GM12873 (cell line): ENCODE measurements around the gene OFD1.

Experiments
- TF ChIP-seq, protein P1 (sequence below): IDR thresholded peaks from 2 replicates; pipeline ENCODE4 v1.5.1; 2012; ENCODE audit warnings: low read depth, mild to moderate bottlenecking, moderate library complexity, low read length, control low read depth; ENCODE audit not compliant: insufficient read depth; ENCODE audit errors: missing control alignments

OFD1 gene

DNA sequence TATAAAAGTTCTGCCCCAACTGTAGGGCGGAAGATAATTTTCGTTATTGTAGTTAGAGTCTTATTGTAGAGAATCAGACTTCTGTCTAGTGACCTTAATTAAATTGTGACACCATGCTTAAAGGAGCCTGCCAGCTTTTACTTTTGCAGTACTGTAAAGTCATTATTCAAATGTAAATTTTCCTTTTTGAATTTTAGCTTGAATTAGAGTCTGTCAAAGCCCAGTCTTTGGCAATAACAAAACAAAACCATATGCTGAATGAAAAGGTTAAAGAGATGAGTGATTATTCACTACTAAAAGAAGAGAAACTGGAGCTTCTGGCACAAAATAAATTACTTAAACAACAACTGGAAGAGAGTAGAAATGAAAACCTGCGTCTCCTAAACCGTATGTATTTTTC, 21.8 kb downstream of the OFD1 start:
- TF ChIP-seq, protein P1, sequence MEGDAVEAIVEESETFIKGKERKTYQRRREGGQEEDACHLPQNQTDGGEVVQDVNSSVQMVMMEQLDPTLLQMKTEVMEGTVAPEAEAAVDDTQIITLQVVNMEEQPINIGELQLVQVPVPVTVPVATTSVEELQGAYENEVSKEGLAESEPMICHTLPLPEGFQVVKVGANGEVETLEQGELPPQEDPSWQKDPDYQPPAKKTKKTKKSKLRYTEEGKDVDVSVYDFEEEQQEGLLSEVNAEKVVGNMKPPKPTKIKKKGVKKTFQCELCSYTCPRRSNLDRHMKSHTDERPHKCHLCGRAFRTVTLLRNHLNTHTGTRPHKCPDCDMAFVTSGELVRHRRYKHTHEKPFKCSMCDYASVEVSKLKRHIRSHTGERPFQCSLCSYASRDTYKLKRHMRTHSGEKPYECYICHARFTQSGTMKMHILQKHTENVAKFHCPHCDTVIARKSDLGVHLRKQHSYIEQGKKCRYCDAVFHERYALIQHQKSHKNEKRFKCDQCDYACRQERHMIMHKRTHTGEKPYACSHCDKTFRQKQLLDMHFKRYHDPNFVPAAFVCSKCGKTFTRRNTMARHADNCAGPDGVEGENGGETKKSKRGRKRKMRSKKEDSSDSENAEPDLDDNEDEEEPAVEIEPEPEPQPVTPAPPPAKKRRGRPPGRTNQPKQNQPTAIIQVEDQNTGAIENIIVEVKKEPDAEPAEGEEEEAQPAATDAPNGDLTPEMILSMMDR, result no peak

DNA sequence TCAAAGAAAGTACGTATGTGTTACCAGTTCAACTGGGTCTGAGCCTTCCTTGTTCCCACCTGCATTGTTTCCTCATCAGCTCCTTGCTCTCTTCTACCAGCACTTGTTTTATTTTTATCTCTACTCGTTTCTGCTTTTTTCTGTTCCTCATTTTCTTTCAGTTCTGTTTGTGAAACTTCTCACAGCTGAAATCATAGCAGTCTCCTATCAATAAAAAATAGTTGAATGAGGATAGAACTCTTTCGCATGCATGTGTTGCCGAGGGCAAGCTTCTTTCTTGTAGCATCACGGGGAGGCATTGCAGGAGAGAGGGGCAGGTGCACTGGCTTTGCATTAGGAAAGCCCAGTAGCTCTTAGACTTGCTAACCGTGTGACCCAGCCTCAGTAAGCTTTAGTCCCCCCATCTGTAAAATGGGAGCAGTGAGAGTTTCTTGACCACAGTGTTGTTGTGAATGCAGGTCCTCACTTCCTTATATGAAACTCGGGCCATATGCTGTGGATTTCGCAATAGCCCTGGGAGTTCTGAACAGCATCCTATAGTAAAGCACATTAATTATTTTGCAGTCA, 24.7 kb downstream of the OFD1 start:
- TF ChIP-seq, protein P1, result no peak

DNA sequence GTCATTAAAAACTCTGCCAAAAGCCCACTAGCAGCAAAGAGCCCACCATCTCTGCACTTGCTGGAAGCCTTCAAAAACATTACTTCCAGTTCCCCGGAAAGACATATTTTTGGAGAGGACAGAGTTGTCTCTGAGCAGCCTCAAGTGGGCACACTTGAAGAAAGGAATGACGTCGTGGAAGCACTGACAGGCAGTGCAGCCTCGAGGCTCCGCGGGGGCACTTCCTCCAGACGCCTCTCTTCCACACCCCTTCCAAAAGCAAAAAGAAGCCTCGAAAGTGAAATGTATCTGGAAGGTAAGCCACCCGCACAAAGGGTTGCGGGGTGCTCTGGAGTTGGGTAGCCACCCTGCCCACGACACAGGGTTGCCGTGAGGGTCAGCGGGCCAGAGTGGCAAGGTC, 25.9 kb downstream of the OFD1 start:
- TF ChIP-seq, protein P1, result no peak

DNA sequence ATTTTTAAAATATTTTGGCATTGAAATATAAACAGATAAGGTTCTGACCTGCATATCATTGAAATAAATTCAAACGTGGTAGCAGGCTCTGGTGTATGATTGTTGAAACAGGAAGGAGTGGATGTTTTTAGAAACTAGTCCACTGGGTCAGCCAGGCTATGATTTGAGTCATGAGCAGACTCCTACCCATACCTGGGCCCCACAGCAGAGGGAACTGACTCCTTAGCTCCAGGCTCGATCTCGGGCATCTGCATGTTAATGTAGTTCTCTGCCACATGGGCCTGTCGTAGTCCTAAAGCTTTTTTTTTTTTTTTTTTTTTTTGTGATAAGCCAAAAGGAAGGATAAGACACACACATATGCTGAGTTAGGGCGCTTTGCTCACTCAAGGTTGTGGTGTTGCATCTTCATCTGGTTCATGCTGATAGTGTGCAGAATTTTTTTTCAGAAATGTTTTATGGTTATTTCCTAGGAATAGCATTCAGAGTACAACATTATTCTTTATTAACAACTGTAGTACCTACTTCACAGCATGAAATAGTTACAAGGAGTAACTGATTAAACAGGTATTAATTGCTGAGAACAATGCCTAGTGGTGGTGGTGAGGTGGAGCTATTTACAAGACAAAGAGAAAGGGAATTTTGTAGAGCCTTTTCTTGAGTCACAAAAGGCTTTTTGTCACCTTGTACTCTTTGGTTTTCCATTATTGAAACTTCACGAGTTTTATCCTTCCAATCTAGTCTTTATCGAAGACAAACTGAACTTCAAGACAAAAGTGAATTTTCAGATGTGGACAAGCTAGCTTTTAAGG, 27.3 kb downstream of the OFD1 start:
- TF ChIP-seq, protein P1, result no peak

DNA sequence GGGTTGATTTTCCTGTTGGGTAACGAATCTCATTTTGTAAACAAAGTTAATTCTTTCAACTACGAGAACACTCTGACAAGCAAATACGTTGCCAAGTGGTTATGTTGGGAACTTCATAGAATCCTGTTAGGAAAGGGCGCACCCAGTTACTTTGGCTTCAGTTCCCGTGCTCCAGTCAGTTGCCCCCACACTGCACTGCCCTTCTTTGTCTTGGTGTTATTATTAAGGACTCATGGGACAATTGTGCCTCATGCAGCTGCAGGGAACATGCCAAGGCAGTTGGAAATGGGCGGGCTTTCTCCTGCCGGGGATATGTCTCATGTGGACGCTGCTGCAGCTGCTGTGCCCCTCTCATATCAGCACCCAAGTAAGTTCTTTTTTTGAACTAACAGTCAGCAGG, 28.9 kb downstream of the OFD1 start:
- TF ChIP-seq, protein P1, result no peak

DNA sequence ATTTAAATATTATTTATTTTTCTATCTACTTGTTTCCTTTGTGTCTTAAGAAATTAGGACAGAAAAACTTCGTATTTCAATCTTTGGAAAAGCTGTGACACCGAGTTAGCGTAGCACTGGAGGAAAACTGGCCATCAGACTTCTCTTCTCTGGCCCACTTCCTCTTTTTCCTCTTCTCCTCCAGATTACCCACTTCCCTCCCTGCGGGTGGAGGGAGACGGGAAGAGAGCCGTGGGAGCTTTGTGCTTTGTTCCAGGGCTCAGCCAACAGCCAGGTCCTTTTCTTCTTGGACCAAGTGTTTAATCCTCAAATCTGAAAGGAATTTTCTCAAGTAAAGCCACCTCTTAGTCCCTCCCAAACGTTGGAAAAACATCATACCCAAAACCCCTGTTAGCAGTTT, 29.7 kb downstream of the OFD1 start:
- TF ChIP-seq, protein P1, result no peak

DNA sequence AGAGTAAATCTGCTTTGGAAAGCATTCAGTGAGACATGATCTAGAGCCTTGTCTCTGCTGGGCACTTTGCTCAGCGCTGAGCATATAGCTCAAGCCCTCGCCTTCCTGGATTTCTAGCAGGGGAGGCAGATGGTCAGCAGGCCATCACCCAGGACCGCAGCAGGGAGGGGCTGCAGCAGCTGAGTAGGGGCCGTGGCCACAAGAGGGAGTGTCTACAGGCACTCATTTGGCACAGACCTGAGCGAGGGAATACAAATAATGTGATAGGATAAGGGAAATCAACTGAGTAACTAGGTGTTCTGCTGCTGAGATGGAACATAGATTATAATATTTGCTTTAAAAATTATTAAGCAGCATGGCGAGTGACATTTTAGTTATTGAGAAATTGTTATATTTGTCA, 30.2 kb downstream of the OFD1 start:
- TF ChIP-seq, protein P1, result no peak
